Fibroblast of lung (primary cell): ENCODE data around the gene PITX2. TPM values are rescaled to one million over a fixed set of nuclear protein-coding genes. Genes with fewer than 3 reads are reported as not detected.

Experiments used
- DNase-seq, 2 donors: peaks; one replicate each; pipeline versions ENCODE4 v3.0.0 to v3.0.0-alpha.2; 2010; ENCODE audit warnings: low read depth in 2 of 2
- H2AFZ ChIP-seq: 2 replicates; pipeline ENCODE4 v1.5.1; 2012; ENCODE audit warnings: low read length, control low read depth, inconsistent platforms
- H3K27ac ChIP-seq: 2 replicates; pipeline ENCODE4 v1.5.1; 2011; ENCODE audit warnings: low read length, control low read depth; ENCODE audit not compliant: insufficient read depth
- H3K27me3 ChIP-seq: 2 replicates; pipeline ENCODE4 v1.5.1; 2011; ENCODE audit warnings: mild to moderate bottlenecking, low read length; ENCODE audit not compliant: control insufficient read depth, insufficient read depth
- H3K36me3 ChIP-seq: 2 replicates; pipeline ENCODE4 v1.5.1; 2011; ENCODE audit warnings: low read length; ENCODE audit not compliant: control insufficient read depth, insufficient read depth
- H3K4me1 ChIP-seq: 2 replicates; pipeline ENCODE4 v1.5.1; 2011; ENCODE audit warnings: low read length; ENCODE audit not compliant: control insufficient read depth, insufficient read depth; ENCODE audit errors: extremely low read depth
- H3K4me2 ChIP-seq: 2 replicates; pipeline ENCODE4 v1.5.1; 2011; ENCODE audit warnings: low read length, control low read depth; ENCODE audit not compliant: insufficient read depth; ENCODE audit errors: extremely low read depth
- H3K4me3 ChIP-seq, 4 experiments: fragments of 200-600 bp in 1 of 4; sonication (generic) in 1 of 4; replicated peaks in 1 of 4; 2 replicates each; pipeline ENCODE4 v1.5.1; 2011 to 2016; ENCODE audit warnings: low read length in 4 of 4, low read depth in 3 of 4, mild to moderate bottlenecking in 3 of 4, control low read depth in 2 of 4, inconsistent platforms in 1 of 4, mixed read lengths in 1 of 4; ENCODE audit not compliant: insufficient read depth in 1 of 4; ENCODE audit errors: control extremely low read depth in 1 of 4
- H3K79me2 ChIP-seq: 2 replicates; pipeline ENCODE4 v1.5.1; 2012; ENCODE audit warnings: mild to moderate bottlenecking, low read length, inconsistent platforms; ENCODE audit not compliant: control insufficient read depth, insufficient read depth
- H3K9ac ChIP-seq: 2 replicates; pipeline ENCODE4 v1.5.1; 2011; ENCODE audit warnings: mild to moderate bottlenecking, low read length, control low read depth; ENCODE audit not compliant: insufficient read depth
- H3K9me3 ChIP-seq: 2 replicates; pipeline ENCODE4 v1.5.1; 2012; ENCODE audit warnings: low read depth, low read length; ENCODE audit not compliant: control insufficient read depth, insufficient read depth
- H4K20me1 ChIP-seq: 2 replicates; pipeline ENCODE4 v1.5.1; 2011; ENCODE audit warnings: low read length; ENCODE audit not compliant: control insufficient read depth, insufficient read depth; ENCODE audit errors: extremely low read depth
- CTCF ChIP-seq, 2 donors: IDR thresholded peaks in 1 of 2; conservative IDR thresholded peaks in 1 of 2; 1 replicate in 1 of 2; 2 replicates in 1 of 2; pipeline ENCODE4 v1.5.1; 2011 to 2012; ENCODE audit warnings: low read length in 2 of 2, control low read depth in 1 of 2, inconsistent platforms in 1 of 2, low read depth in 1 of 2, mild to moderate bottlenecking in 1 of 2
- EZH2 ChIP-seq: IDR thresholded peaks from 2 replicates; pipeline ENCODE4 v1.5.1; 2012; ENCODE audit warnings: low read length, control low read depth, mild to moderate bottlenecking; ENCODE audit errors: missing control alignments
- polyA plus RNA-seq, 2 donors: library from polyadenylated mRNA; depleted of rRNA in 1 of 2; stranded (reverse) in 1 of 2; unstranded in 1 of 2; fragments of >200 nt; gene quantifications; 2 replicates each; pipeline ENCODE4 v1.2.1, GENCODE V29; 2011 to 2012; ENCODE audit warnings: missing spikeins in 1 of 2
- total RNA-seq: library from RNA; depleted of rRNA; stranded (reverse); fragments of >200 nt; gene quantifications from 2 replicates; pipeline ENCODE4 v1.2.1, GENCODE V29; 2014

PITX2 gene
- total and polyA plus RNA-seq, 2 donors (not counting 1 experiment from before 2014, with no cell fraction given) = 0.33 to 0.40 TPM

GRCh38 chr4:110618581-110619462, 4.1 kb downstream of the PITX2 start:
- no peak overlapping the region for H3K9ac ChIP-seq
- H3K27me3 ChIP-seq = peaks cover 83% of the 10 kb centered on the region
- no peaks in the 10 kb centered on the region for H4K20me1 ChIP-seq
- no peaks in the 10 kb centered on the region for H3K79me2 ChIP-seq
- no peak overlapping the region for H2AFZ ChIP-seq
- H3K4me3 ChIP-seq = no peak overlapping the region
- no peak overlapping the region for H3K4me2 ChIP-seq
- DNase-seq = no peak
- H3K27ac ChIP-seq = no peak overlapping the region
- no peaks in the 10 kb centered on the region for H3K9me3 ChIP-seq
- no peaks in the 10 kb centered on the region for H3K4me1 ChIP-seq
- H3K36me3 ChIP-seq = no peaks in the 10 kb centered on the region
- TF ChIP-seq EZH2 (peak; percentile 55), CTCF (conservative IDR thresholded peaks at IDR 0.05 in 1 of 2, IDR thresholded peaks at IDR 0.05 in 1 of 2; ENCODE audit: low read depth in 1 of 2, low read length in 2 of 2) (no peak)

GRCh38 chr4:110617646-110618580, 5.0 kb downstream of the PITX2 start:
- H3K27ac ChIP-seq = no peak overlapping the region
- no peaks in the 10 kb centered on the region for H3K9me3 ChIP-seq
- no peak overlapping the region for H3K9ac ChIP-seq
- no peak overlapping the region for H2AFZ ChIP-seq
- no peaks in the 10 kb centered on the region for H3K36me3 ChIP-seq
- TF ChIP-seq EZH2 (peak; percentile 87), CTCF (conservative IDR thresholded peaks at IDR 0.05 in 1 of 2, IDR thresholded peaks at IDR 0.05 in 1 of 2; ENCODE audit: low read depth in 1 of 2, low read length in 2 of 2) (no peak)
- no peak overlapping the region for H3K4me3 ChIP-seq
- H3K4me1 ChIP-seq = no peaks in the 10 kb centered on the region
- no peak for DNase-seq
- H4K20me1 ChIP-seq = no peaks in the 10 kb centered on the region
- peaks cover 80% of the 10 kb centered on the region for H3K27me3 ChIP-seq
- H3K4me2 ChIP-seq = no peak overlapping the region
- no peaks in the 10 kb centered on the region for H3K79me2 ChIP-seq

GRCh38 chr4:110617075-110617640, 5.7 kb downstream of the PITX2 start:
- peaks cover 83% of the 10 kb centered on the region for H3K27me3 ChIP-seq
- no peak for DNase-seq

More at GRCh38 chr4:110617075-110617640, 5.7 kb downstream of the PITX2 start:
- Histone ChIP-seq H3K79me2 (no peaks in the 10 kb centered on the region), H4K20me1 (no peaks in the 10 kb centered on the region), H3K36me3 (no peaks in the 10 kb centered on the region), H3K4me2 (no peak overlapping the region), H3K4me3 (no peak overlapping the region), H3K9me3 (no peaks in the 10 kb centered on the region), H3K4me1 (no peaks in the 10 kb centered on the region), H3K9ac (no peak overlapping the region), H3K27ac (no peak overlapping the region), H2AFZ (no peak overlapping the region)
- TF ChIP-seq EZH2 (no peak), CTCF (conservative IDR thresholded peaks at IDR 0.05 in 1 of 2, IDR thresholded peaks at IDR 0.05 in 1 of 2; ENCODE audit: low read depth in 1 of 2, low read length in 2 of 2) (no peak)
